Activated T-cell treated with anti-CD3 and anti-CD28 coated beads for 1 hour (primary cell): ENCODE measurements around the gene PSMD5.

Experiments used
- DNase-seq: peaks from one replicate; pipeline ENCODE4 v3.0.0-alpha.2; 2020; ENCODE audit warnings: low read depth

Gene PSMD5

GRCh38 chr9:120855827-120856670, 13.3 kb upstream of the PSMD5 start:
- no peak for DNase-seq

GRCh38 chr9:120854596-120855327, 12.0 kb upstream of the PSMD5 start:
- no peak for DNase-seq

- no peak for DNase-seq
Measured at GRCh38 chr9:120853198-120853597, 10.5 kb upstream of the PSMD5 start.

GRCh38 chr9:120852240-120853010, 9.7 kb upstream of the PSMD5 start:
- no peak for DNase-seq

- DNase-seq = no peak
Measured at GRCh38 chr9:120851449-120851848, 8.7 kb upstream of the PSMD5 start.

- no peak for DNase-seq
Measured at GRCh38 chr9:120850315-120850714, 7.6 kb upstream of the PSMD5 start.

- DNase-seq = no peak
Measured at GRCh38 chr9:120846906-120847305, 4.2 kb upstream of the PSMD5 start.

- DNase-seq = no peak
Measured at GRCh38 chr9:120846251-120846889, 3.6 kb upstream of the PSMD5 start.

GRCh38 chr9:120845255-120845654, 2.5 kb upstream of the PSMD5 start:
- no peak for DNase-seq

- DNase-seq = no peak
Measured at GRCh38 chr9:120841930-120842684, 615 bp downstream of the PSMD5 start.

- DNase-seq = no peak
Measured at GRCh38 chr9:120839146-120839545, 3.6 kb downstream of the PSMD5 start.

GRCh38 chr9:120837921-120838320, 4.8 kb downstream of the PSMD5 start:
- DNase-seq = no peak

GRCh38 chr9:120833325-120833724, 9.4 kb downstream of the PSMD5 start:
- no peak for DNase-seq

- DNase-seq = no peak
Measured at GRCh38 chr9:120832807-120833206, 9.9 kb downstream of the PSMD5 start.

- no peak for DNase-seq
Measured at GRCh38 chr9:120830865-120831264, 11.9 kb downstream of the PSMD5 start.

GRCh38 chr9:120830151-120830550, 12.6 kb downstream of the PSMD5 start:
- DNase-seq = no peak

- no peak for DNase-seq
Measured at GRCh38 chr9:120829650-120830049, 13.1 kb downstream of the PSMD5 start.

- no peak for DNase-seq
Measured at GRCh38 chr9:120820095-120820494, 22.6 kb downstream of the PSMD5 start.

GRCh38 chr9:120818595-120818994, 24.1 kb downstream of the PSMD5 start:
- no peak for DNase-seq

- no peak for DNase-seq
Measured at GRCh38 chr9:120815075-120815474, 27.6 kb downstream of the PSMD5 start.

- DNase-seq = no peak
Measured at GRCh38 chr9:120808931-120809330, 33.8 kb downstream of the PSMD5 start.
